ENCODE data around the gene SNX30. TPM values are rescaled to one million over a fixed set of nuclear protein-coding genes. Genes with fewer than 3 reads are reported as not detected.

The SNX30 gene
- total RNA-seq, 1 experiment from 2014 or later, result 32.5 TPM

DNA sequence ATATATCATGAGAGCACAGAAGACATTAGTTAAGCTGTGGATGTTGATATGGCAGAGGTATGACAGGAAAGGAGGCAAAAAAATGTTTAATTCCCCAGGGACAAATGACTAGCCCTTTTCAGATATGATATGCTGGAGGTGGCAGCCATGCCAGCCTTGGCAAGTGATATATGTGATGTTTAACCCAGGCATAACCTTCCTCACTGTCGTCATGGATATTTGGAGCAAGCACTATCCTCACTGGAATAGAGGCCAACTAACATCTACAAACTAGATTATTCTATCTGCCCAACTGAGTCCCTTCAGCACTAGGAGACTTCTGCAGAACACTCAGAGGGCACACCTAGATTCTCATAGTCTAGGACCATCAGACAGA, 167.4 kb downstream of the SNX30 start:
- POLR2A ChIA-PET (ENCODE audit: unreplicated experiment), result no interaction called here
- no peaks in the 10 kb centered on the region for H4K20me1 ChIP-seq (ENCODE audit: insufficient read depth)
- H3K36me3 ChIP-seq (ENCODE audit: low read depth), result no peaks in the 10 kb centered on the region
- H3K9me2 ChIP-seq (ENCODE audit: insufficient read depth), result no peaks in the 10 kb centered on the region
- H3K79me2 ChIP-seq (ENCODE audit: low read depth), result no peaks in the 10 kb centered on the region
- H3K27me3 ChIP-seq (ENCODE audit: insufficient read depth, low read depth), result no peaks in the 10 kb centered on the region
- no peak overlapping the region for H2AFZ ChIP-seq
- no peaks in the 10 kb centered on the region for H3K9me3 ChIP-seq (ENCODE audit: insufficient read depth, low read depth)
- no peak for DNase-seq
- H3K4me2 ChIP-seq, result peak overlapping the region; percentile 56
- BruUV-seq (replicated peaks), result no TSS peak
- H3F3A ChIP-seq (ENCODE audit: insufficient read depth, low read depth), result peaks cover 19% of the 10 kb centered on the region
- intact Hi-C loops (cut with micrococcal nuclease; ENCODE audit: unreplicated experiment), result no loop called here
- TF ChIP-seq, protein P1, sequence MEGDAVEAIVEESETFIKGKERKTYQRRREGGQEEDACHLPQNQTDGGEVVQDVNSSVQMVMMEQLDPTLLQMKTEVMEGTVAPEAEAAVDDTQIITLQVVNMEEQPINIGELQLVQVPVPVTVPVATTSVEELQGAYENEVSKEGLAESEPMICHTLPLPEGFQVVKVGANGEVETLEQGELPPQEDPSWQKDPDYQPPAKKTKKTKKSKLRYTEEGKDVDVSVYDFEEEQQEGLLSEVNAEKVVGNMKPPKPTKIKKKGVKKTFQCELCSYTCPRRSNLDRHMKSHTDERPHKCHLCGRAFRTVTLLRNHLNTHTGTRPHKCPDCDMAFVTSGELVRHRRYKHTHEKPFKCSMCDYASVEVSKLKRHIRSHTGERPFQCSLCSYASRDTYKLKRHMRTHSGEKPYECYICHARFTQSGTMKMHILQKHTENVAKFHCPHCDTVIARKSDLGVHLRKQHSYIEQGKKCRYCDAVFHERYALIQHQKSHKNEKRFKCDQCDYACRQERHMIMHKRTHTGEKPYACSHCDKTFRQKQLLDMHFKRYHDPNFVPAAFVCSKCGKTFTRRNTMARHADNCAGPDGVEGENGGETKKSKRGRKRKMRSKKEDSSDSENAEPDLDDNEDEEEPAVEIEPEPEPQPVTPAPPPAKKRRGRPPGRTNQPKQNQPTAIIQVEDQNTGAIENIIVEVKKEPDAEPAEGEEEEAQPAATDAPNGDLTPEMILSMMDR (conservative IDR thresholded peaks at IDR 0.05), result no peak
- TF ChIP-seq EZH2 (IDR thresholded peaks at IDR 0.05; ENCODE audit: low read depth), result no peak
- H3K4me1 ChIP-seq (replicated peaks; ENCODE audit: insufficient read depth), result peaks cover 26% of the 10 kb centered on the region
- H3K27ac ChIP-seq, result no peak overlapping the region
- CTCF ChIA-PET, result interaction anchor here (0.5 kb wide), 1 partner anchor 407 kb away, joined by 5 read pairs; no protein-coding TSS in a partner anchor
- no peak overlapping the region for H3K4me3 ChIP-seq

DNA sequence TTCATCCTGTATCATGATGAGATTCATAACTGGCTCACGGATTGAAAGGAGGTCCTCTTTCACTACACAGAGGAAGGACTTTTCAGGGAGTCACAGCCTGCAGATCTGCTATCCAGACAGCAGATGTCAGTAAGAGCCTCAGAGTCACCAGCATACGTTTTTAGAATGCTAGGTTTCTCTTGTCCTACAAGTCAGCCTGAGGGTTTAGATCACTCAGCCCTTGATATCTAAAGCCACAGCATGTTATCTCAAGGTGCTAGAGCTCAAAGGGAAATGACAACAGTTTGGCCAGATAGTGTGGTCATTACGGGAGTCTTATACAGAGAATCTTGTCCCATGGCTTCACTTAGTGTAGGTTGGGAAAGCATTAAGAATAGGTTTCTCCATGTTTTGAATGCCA, 171.0 kb downstream of the SNX30 start:
- no peaks in the 10 kb centered on the region for H3K36me3 ChIP-seq (ENCODE audit: low read depth)
- no peaks in the 10 kb centered on the region for H3K9me3 ChIP-seq (ENCODE audit: insufficient read depth, low read depth)
- no peaks in the 10 kb centered on the region for H3K9me2 ChIP-seq (ENCODE audit: insufficient read depth)
- peak in 1 of 2 experiments; percentile 50 for DNase-seq
- H3K27me3 ChIP-seq (ENCODE audit: insufficient read depth, low read depth), result no peaks in the 10 kb centered on the region
- H3K4me2 ChIP-seq, result no peak overlapping the region
- no peaks in the 10 kb centered on the region for H3K79me2 ChIP-seq (ENCODE audit: low read depth)
- ChIA-PET CTCF (no interaction called here), POLR2A (ENCODE audit: unreplicated experiment) (no interaction called here)
- H3K4me1 ChIP-seq (replicated peaks; ENCODE audit: insufficient read depth), result peaks cover 28% of the 10 kb centered on the region
- H2AFZ ChIP-seq, result no peak overlapping the region
- H3K27ac ChIP-seq, result no peak overlapping the region
- no TSS peak for BruUV-seq (replicated peaks)
- H3K4me3 ChIP-seq, result no peak overlapping the region
- intact Hi-C loops (cut with micrococcal nuclease; ENCODE audit: unreplicated experiment), result loop anchor here (5.0 to 10.0 kb wide), 2 partner anchors 191 to 353 kb away; partner anchors contain the start of genes CDC26 and PRPF4
- peaks cover 19% of the 10 kb centered on the region for H3F3A ChIP-seq (ENCODE audit: insufficient read depth, low read depth)
- TF ChIP-seq, protein P1 (conservative IDR thresholded peaks at IDR 0.05), result peak; percentile 57; the same call in 1 of the 2 replicates
- no peak for TF ChIP-seq EZH2 (IDR thresholded peaks at IDR 0.05; ENCODE audit: low read depth)
- no peaks in the 10 kb centered on the region for H4K20me1 ChIP-seq (ENCODE audit: insufficient read depth)

Other genes with a start within 250 kb of the SNX30 start
- gene INIP, start 32.6 kb upstream of the SNX30 start, total RNA-seq (2021), result 24.0 and 28.0 TPM in 2 replicates
- gene SLC46A2, start 140.1 kb downstream of the SNX30 start, total RNA-seq (2021), result not detected in 2 replicates